OCI-LY1 (cell line): ENCODE results near the gene PPP1R14D.

Experiments
- EZH2 ChIP-seq: fragments of 200-600 bp; sonication (generic), shearing (Covaris generic); IDR thresholded peaks from 2 replicates; pipeline ENCODE4 v1.8.0; 2017; ENCODE audit warnings: borderline replicate concordance, mixed run types, mild to moderate bottlenecking, antibody characterized with exemption, low read length, moderate library complexity, mixed read lengths
- TF ChIP-seq, protein P1 (sequence below): fragments of 200-600 bp; sonication (generic), shearing (Covaris generic); IDR thresholded peaks from 2 replicates; pipeline ENCODE4 v1.5.1; 2017; ENCODE audit warnings: mild to moderate bottlenecking, antibody characterized with exemption, low read length, moderate library complexity, mixed read lengths

DNA sequence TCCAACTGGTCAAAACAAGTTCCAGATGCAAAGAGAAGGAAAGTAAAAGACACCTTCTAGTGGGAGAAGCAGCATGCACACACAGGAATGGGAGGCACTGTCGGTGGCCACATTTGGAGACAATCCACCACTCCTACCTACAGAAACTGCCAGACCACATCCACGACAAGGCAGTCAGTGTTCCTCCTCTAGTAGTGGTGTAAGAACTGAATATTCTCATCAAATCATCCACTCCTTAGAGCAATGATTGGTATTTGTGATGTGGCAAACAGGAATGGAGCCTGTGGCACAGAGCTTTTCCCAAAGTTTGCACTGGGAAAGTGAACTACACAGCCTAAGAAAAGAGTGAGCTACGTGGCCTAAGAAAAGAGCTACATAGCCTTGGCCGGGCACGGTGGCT, 10.2 kb upstream of the PPP1R14D start:
- TF ChIP-seq, protein P1, sequence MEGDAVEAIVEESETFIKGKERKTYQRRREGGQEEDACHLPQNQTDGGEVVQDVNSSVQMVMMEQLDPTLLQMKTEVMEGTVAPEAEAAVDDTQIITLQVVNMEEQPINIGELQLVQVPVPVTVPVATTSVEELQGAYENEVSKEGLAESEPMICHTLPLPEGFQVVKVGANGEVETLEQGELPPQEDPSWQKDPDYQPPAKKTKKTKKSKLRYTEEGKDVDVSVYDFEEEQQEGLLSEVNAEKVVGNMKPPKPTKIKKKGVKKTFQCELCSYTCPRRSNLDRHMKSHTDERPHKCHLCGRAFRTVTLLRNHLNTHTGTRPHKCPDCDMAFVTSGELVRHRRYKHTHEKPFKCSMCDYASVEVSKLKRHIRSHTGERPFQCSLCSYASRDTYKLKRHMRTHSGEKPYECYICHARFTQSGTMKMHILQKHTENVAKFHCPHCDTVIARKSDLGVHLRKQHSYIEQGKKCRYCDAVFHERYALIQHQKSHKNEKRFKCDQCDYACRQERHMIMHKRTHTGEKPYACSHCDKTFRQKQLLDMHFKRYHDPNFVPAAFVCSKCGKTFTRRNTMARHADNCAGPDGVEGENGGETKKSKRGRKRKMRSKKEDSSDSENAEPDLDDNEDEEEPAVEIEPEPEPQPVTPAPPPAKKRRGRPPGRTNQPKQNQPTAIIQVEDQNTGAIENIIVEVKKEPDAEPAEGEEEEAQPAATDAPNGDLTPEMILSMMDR: no peak
- TF ChIP-seq EZH2: no peak
